Loucy (cell line): ENCODE measurements around the gene RGS16.

Experiments used
- H2AFZ ChIP-seq: fragments of 200-600 bp; sonication (generic); 2 replicates; pipeline ENCODE4 v1.6.0; 2016; ENCODE audit warnings: antibody characterized with exemption, mild to moderate bottlenecking, low read length, moderate library complexity
- H3F3A ChIP-seq: fragments of 200-600 bp; 2 replicates; pipeline ENCODE4 v1.6.0; 2016; ENCODE audit warnings: antibody characterized with exemption, low read depth, mild to moderate bottlenecking
- H3K27me3 ChIP-seq: fragments of 200-600 bp; sonication (generic); 2 replicates; pipeline ENCODE4 v1.6.1; 2014; ENCODE audit warnings: low read length, mild to moderate bottlenecking; ENCODE audit not compliant: insufficient read depth, poor library complexity, severe bottlenecking
- H3K36me3 ChIP-seq: fragments of 200-600 bp; sonication (generic); 2 replicates; pipeline ENCODE4 v1.6.1; 2016; ENCODE audit warnings: low read length; ENCODE audit not compliant: insufficient read depth
- H3K4me1 ChIP-seq: fragments of 200-600 bp; sonication (generic); 2 replicates; pipeline ENCODE4 v1.5.1; 2014; ENCODE audit warnings: low read length, mild to moderate bottlenecking; ENCODE audit not compliant: insufficient read depth, poor library complexity, severe bottlenecking
- H3K4me2 ChIP-seq: fragments of 200-600 bp; sonication (generic); 2 replicates; pipeline ENCODE4 v1.6.0; 2014; ENCODE audit warnings: antibody characterized with exemption, low read length, low read depth, mild to moderate bottlenecking; ENCODE audit not compliant: poor library complexity, severe bottlenecking
- H3K4me3 ChIP-seq: fragments of 200-600 bp; sonication (generic); 2 replicates; pipeline ENCODE4 v1.5.1; 2014; ENCODE audit warnings: low read length, mild to moderate bottlenecking, mixed read lengths; ENCODE audit not compliant: poor library complexity, severe bottlenecking
- H3K79me2 ChIP-seq: fragments of 200-600 bp; sonication (generic); 2 replicates; pipeline ENCODE4 v1.6.1; 2014; ENCODE audit warnings: low read length; ENCODE audit not compliant: insufficient read depth
- H3K9ac ChIP-seq: fragments of 200-600 bp; sonication (generic); 2 replicates; pipeline ENCODE4 v1.6.0; 2014; ENCODE audit warnings: mild to moderate bottlenecking, low read depth, low read length, moderate library complexity; ENCODE audit not compliant: poor library complexity, severe bottlenecking
- H3K9me2 ChIP-seq: fragments of 200-600 bp; sonication (generic); replicated peaks from 2 replicates; pipeline ENCODE4 v1.6.1; 2016; ENCODE audit warnings: low read depth, low read length, mixed read lengths
- H3K9me3 ChIP-seq: fragments of 200-600 bp; sonication (generic); 2 replicates; pipeline ENCODE4 v1.6.1; 2014; ENCODE audit warnings: mild to moderate bottlenecking, antibody characterized with exemption, low read length, low read depth; ENCODE audit not compliant: insufficient read depth
- H4K20me1 ChIP-seq: fragments of 200-600 bp; sonication (generic); 2 replicates; pipeline ENCODE4 v1.6.0; 2014; ENCODE audit warnings: antibody characterized with exemption, low read length, mild to moderate bottlenecking; ENCODE audit not compliant: insufficient read depth, poor library complexity, severe bottlenecking
- EZH2phosphoT487 ChIP-seq: fragments of 200-600 bp; IDR thresholded peaks from 2 replicates; pipeline ENCODE4 v1.6.1; 2018; ENCODE audit warnings: antibody characterized with exemption, mild to moderate bottlenecking, moderate library complexity, borderline replicate concordance
- TF ChIP-seq, protein P1 (sequence below): fragments of 200-600 bp; sonication (generic); conservative IDR thresholded peaks from 2 replicates; pipeline ENCODE4 v1.5.1; 2014; ENCODE audit warnings: mild to moderate bottlenecking, antibody characterized with exemption, low read length

Gene RGS16

DNA sequence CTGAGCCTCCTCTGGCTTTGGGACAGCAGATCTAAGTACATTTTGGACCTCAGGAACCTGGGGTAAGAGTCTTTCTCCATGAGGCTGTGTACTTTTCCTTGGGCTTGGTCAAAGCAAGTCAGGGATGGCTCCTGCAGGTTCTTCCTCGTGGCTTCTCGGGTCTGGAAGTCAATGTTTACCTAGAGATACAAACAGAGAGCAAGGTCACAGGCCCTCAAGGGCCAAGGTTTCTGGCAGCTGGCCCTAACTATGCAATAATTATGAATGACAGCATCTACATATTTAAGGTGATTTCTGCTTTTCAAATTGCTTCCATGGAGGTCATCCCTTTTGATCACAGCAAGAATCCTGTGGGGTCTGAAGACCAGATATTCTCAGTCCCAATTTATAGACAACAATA is 42.5 kb upstream of the RGS16 start:
- TF ChIP-seq, protein P1, sequence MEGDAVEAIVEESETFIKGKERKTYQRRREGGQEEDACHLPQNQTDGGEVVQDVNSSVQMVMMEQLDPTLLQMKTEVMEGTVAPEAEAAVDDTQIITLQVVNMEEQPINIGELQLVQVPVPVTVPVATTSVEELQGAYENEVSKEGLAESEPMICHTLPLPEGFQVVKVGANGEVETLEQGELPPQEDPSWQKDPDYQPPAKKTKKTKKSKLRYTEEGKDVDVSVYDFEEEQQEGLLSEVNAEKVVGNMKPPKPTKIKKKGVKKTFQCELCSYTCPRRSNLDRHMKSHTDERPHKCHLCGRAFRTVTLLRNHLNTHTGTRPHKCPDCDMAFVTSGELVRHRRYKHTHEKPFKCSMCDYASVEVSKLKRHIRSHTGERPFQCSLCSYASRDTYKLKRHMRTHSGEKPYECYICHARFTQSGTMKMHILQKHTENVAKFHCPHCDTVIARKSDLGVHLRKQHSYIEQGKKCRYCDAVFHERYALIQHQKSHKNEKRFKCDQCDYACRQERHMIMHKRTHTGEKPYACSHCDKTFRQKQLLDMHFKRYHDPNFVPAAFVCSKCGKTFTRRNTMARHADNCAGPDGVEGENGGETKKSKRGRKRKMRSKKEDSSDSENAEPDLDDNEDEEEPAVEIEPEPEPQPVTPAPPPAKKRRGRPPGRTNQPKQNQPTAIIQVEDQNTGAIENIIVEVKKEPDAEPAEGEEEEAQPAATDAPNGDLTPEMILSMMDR = no peak
- TF ChIP-seq EZH2phosphoT487 = no peak

GRCh38 chr1:182644886-182645285 is 40.7 kb upstream of the RGS16 start:
- Histone ChIP-seq H3K4me2 (no peak overlapping the region), H3K79me2 (no peaks in the 10 kb centered on the region), H3K27me3 (no peaks in the 10 kb centered on the region), H4K20me1 (no peaks in the 10 kb centered on the region), H2AFZ (no peak overlapping the region), H3K4me3 (no peak overlapping the region), H3K9ac (no peak overlapping the region), H3K4me1 (no peaks in the 10 kb centered on the region), H3K9me3 (no peaks in the 10 kb centered on the region), H3F3A (no peaks in the 10 kb centered on the region), H3K9me2 (no peaks in the 10 kb centered on the region), H3K36me3 (no peaks in the 10 kb centered on the region)
- TF ChIP-seq, protein P1 = no peak
- TF ChIP-seq EZH2phosphoT487 = no peak

More for the DNA sequence above, 42.5 kb upstream of the RGS16 start:
- Histone ChIP-seq H2AFZ (no peak overlapping the region), H3K4me2 (no peak overlapping the region), H3K9me2 (no peaks in the 10 kb centered on the region), H3F3A (no peaks in the 10 kb centered on the region), H3K79me2 (no peaks in the 10 kb centered on the region), H3K4me1 (peaks cover 11% of the 10 kb centered on the region), H3K36me3 (no peaks in the 10 kb centered on the region), H3K9ac (no peak overlapping the region), H4K20me1 (no peaks in the 10 kb centered on the region), H3K4me3 (no peak overlapping the region), H3K27me3 (no peaks in the 10 kb centered on the region), H3K9me3 (no peaks in the 10 kb centered on the region)

DNA sequence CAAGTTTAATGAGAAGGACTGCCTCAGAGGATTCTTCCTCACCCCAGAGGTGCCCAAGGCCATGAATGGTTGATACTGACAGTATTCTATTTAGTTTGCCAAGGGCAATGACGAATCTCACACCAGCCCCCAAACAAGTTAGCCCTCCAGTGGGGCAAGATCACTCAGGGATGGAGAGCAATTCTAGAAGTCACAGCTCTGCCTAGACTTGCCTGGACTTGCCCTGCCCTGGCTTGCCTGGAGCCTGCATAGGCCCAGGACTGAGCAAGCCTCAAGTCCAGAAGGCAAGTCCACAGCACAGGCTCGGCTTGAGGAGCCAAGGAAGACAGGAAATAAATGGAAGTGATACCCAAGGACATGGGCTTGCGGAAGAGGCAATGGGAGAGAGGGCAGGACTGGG is 39.5 kb upstream of the RGS16 start:
- TF ChIP-seq EZH2phosphoT487 = no peak
- TF ChIP-seq, protein P1 = no peak
- Histone ChIP-seq H3K79me2 (no peaks in the 10 kb centered on the region), H2AFZ (no peak overlapping the region), H3K36me3 (no peaks in the 10 kb centered on the region), H3K9me3 (no peaks in the 10 kb centered on the region), H3K9ac (no peak overlapping the region), H3K27me3 (no peaks in the 10 kb centered on the region), H3F3A (no peaks in the 10 kb centered on the region), H4K20me1 (no peaks in the 10 kb centered on the region), H3K4me1 (no peaks in the 10 kb centered on the region), H3K4me2 (no peak overlapping the region), H3K9me2 (no peaks in the 10 kb centered on the region), H3K4me3 (no peak overlapping the region)
